GM21447 (cell line): Measurements from ENCODE around the gene CCDC148.

Experiments
- ATAC-seq: cut with Tn5 transposase; IDR thresholded peaks from one replicate; pipeline ENCODE4 v1.9.1; 2021; ENCODE audit not compliant: unreplicated experiment

Gene CCDC148

DNA sequence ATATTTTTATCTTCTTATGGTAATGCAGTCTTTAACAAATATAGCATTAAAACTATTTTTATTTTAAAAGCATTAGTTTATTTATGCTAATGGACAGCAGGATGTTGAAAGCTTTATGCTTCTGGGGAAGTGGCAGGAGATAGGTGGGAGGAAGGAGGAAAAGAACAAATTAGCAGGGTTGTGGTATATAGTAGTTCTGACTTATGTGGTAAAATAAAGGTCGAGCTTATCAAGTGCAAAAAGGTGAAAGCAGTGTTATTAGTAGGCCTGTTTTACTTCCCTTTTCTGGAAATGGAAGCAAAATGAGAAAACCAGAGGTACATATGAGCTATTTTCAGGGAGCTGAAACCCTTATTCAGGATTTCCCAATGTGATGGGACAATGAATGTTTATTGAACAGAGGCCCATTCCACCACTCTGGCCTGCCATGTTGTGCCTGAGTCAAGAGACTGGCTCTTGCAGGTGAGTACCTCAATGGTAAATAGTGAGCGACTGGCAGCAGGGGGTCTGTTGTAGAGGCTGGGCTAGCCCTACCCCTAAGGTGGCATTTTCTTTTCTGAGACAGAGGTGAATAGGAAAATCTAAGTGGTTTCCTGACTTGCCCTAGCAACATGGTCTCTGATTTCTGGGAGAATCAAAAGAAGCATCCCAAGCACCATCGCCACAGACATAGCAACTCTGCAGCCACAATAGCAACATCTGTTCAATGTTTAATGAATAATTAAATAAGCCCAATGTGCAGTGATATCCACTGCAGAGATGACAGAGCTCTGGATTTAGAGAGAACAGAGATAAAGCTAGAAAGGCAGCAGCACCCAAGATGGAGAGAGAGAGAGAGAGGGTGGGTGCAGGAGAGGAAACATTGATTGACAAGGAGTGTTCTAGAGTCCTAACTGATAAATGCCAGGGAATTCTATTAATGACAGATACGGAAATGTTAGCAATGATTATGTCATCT is 235.2 kb downstream of the CCDC148 start:
- ATAC-seq: no peak

- ATAC-seq: no peak
These were observed 239.0 kb downstream of the CCDC148 start for GRCh38 chr2:158217593-158217992.

DNA sequence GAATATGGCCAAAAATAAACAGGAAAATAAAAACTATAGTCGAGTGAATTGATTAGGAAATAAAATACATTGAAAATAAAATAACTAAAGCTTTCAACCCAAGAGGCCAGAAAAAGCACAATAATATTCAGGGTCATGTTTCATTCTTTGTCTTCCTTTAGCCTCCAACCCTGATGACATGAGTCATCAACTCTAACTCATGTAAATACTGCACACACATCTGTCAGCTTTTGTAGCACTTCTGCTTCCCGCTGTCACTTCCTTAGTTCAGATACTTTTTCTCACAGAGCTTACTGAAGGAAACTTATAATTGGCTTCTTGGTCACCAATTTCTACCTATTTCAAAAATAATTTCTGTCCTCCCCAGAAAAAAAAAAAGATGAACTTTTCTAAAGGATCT is 242.1 kb downstream of the CCDC148 start:
- peak; percentile 94 for ATAC-seq

DNA sequence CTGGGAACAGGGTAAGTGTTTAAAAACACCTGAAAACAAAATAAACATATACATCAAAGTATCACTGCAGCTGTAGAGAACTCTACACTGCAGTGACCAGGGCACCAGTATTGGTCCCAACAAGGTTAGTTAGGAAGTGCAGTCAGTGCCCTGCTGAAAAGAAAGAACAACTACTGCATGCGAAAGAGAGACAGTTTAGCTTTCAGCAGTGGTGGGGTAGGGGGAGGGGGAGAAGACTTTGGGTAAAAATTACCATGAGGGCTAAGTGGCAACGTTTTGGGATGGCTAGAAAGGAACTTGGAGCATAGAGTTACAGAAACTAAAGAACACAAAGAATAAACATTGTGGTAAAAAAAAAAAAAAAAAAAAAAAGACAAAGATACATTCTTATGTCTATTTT is 242.8 kb downstream of the CCDC148 start:
- no peak for ATAC-seq

- ATAC-seq: no peak
These were observed 244.3 kb downstream of the CCDC148 start for GRCh38 chr2:158212301-158212700.

DNA sequence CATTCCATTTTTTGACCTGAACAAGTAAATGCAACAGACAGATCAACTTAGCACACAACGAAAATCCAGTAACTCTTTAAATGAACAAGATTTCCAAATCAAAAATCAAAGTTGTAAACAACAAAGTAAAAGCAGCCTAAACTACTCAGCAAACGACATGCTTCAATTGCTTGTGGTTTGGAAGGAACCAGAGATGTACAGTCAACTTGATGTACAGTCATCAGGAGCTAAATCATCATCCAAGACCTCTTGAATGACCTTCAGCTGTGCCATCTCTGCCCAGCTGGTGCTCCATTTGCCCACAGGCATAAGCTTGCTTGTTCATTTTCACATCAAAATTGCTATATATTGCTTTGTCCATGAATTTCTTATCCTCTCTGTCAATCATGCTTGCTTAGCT is 245.1 kb downstream of the CCDC148 start:
- no peak for ATAC-seq

DNA sequence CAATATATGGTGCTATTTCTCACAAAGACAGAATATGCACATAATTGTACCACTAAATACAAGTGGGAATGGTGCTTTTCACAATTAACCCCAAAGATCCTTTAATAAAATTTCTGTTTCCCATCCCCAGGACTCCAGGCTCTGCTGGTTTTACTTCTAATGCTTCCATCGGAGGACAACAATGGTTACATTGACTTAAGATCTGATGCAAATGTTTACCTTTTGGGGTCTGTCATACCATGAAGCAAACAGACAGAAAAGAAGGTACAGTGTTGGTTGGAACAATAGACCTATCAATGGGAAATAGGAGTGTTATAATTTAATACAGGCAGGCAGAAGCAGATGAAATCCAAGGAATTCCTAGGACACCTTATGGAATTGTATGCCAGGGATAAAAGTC is 249.2 kb downstream of the CCDC148 start:
- no peak for ATAC-seq

DNA sequence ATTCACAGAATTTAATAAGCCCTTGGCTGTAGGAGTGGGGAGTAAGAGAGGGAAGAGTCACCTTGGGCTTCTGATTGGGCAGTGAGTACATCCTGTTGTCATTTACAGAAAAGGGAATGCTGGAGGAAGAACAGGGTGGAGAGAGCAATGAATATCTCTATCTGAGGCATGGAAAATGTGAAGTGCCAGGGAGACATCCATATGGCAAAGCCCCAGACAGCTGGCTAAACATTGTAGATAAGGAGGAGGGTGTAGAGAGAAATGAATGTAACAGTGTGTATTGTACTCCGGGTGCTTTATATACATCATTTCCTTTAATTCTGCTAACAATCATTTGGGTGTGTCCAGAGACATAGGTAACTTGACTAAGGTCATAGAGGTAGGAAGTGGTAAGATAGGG is 251.3 kb downstream of the CCDC148 start:
- no peak for ATAC-seq

DNA sequence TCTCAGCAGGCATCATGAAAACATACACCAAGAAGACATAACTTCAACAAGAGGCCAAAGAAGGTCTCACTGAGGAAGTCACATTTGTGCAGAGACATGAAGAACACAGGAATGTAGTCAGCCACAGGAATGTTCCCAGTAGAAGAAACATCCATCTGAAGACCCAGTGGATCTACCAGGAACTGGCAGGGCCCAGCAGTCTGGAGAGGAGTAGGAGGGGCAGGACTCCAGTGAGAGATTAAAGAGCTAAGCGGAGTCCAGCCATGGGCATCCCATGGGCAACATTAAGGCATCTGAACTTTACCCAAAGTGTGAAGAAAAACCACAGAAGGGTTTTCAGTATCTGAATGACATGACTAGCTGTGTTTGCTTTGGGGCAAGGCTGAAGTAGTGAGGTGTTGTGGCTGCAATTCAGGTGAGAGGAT is 251.8 kb downstream of the CCDC148 start:
- ATAC-seq: peak; percentile 60

- ATAC-seq: no peak
These were observed 254.3 kb downstream of the CCDC148 start for GRCh38 chr2:158202161-158202815.

DNA sequence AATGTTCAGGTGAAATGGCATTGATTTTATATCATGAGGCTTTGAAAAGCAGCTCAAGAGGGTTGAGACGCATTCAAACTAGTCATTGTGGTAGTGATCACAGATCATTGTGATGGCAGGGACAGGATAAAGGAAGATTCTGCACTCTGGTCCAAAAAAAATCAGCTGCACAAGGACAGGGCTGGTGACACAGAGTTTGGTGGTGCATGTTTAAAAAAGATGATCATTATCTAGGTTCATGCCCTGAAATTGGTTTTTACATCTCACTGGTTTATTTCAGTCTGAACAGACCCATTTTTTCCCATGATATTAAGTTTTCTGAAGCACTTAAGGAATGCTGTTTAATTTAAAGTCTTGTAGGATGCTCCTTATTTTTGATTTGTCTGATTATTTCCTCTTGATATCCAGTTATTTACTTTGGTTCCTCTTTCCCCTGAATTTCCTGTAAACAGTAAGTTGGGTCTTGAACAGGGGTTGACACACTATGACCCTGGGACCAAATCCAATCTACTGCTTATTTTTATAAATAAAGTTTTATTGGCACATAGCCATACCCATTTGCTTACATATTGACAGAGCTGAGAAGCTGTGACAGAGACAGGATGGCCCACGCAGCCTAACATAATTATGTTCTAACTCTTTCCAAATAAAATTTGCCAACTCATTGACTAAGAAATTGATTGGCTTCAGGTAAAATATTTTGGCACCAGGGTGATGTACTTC is 256.5 kb downstream of the CCDC148 start:
- ATAC-seq: no peak

DNA sequence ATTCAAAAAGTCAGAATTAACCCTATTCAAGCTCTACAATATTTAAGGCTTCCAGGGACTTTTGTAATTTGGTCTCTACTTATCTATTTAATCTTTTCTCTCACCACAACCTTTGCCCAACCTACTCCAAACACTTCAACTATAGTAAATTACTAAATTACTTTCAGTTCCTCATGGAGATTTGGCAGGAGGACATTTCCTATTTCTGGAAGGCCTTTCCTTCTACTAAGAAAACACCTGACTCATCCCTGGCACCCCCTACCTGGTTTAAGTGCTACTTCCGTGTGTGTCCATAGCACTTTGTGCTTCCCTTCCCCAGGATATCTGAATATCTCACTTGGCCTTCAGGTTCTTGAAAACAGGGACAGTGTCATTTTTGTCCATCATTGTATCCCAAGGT is 258.6 kb downstream of the CCDC148 start:
- no peak for ATAC-seq

GRCh38 chr2:158194229-158194628 is 262.3 kb downstream of the CCDC148 start:
- no peak for ATAC-seq

- ATAC-seq: no peak
These were observed 263.8 kb downstream of the CCDC148 start for GRCh38 chr2:158192515-158193443.

DNA sequence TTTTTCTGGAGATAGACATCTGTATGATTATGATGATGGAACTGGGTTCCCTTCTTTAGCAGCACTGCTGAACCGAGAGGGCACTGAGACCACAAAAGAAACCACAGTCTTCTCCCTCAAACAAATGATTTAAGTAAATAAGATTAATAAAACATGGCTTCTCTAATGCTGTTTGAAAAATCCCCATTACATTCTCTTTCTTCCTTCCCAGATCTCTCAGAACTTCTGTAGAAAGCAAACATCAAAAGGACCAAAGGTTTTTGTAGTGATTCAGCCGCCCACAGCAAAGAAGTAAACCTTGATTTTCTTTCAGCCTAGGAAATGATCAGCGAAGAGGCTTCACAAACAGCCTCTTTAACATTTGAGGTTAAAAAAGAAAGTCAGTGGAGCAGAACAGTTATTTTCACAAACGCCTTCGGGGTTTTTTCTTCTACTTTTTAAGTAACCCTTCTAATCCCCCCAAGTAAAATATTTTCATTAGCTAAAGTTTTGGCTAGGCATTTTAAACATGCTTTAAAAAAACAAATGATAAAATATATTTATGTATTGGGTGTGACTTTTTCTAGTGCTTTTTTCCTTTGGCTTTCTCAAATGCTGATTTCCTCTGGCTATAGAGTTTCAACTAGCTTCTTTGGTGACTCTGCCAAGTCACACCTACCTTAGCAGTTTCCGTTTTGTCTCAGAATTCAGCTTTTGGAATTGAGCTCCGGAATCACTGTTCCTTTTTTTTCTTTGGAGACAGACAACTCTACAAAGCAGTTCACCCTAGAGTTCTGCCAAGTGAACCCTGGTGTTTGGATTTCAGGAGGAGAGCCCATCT is 265.3 kb downstream of the CCDC148 start:
- ATAC-seq: peak; percentile 78

DNA sequence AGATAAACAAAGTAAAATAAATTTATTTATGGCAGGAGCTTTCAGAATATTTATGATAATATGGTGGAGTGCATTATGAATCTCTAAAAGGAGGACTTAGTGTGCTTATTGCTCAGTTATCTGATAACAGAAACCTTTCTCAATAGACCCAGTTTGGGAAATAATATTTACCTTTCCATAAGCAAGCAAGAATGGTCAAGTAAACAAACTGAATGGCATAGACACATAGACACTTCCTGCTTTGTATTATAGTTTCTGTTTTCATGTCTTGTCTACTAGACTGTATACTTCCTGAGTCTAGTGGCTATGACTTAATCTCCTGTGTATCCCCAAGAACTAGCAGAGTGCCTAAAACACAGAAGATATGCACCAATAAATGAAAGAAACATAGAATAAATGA is 267.0 kb downstream of the CCDC148 start:
- ATAC-seq: peak; percentile 69

DNA sequence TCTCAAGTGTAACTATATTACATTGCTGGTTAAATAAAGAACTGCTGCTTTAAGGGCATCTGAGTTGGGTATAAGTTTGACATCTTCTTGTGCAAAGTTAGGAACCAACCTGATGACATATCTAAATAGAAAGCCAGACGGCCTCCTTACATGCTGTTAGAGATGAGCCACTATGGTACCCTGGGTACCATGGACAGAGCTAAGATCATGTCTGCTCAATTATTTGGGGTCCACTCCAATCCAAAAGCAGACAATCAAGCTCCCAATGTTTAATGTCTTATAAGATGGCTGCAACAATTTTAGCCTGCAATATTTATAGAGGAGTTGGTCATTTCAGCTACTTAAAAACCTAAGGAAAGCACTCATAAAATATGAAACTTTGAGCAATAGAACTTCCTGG is 268.6 kb downstream of the CCDC148 start:
- ATAC-seq: no peak

DNA sequence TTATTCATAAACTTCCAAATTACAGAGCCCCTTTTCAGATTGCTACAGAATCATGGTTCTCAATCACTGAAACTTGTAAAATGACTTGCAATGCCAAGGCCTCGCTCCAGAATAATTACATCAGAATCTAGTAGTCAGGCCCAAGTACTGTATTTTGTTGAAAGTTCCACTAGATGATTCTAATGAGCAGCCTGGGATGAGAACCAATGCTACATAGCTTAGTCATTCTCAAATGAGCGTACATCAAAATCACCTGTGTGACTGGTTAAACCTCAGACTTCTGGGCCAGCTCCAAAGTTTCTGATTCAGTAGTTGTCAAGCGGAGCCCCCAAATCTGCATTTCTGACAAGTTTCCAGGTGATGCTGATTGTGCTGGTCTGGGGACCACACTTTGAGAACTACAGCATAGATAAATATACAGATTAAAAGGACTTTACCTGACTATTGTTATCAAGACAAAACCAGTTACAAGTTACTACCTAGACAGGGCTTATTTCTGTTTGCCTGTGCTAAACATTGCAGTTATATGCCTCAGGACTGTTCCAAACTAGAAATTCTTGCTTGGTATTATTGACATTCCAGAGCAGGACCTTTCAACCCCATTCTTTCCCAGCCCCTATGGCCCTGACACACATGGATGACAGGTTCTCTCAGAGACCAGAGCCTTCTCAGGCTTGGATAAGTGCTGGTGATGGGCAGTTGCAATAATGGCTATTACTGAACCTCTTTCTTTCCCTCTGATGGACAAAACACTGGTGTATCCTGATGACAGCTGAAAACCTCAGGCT is 271.8 kb downstream of the CCDC148 start:
- ATAC-seq: no peak

- no peak for ATAC-seq
These were observed 272.6 kb downstream of the CCDC148 start for GRCh38 chr2:158184001-158184400.
